Activated naive CD4-positive, alpha-beta T cell treated with anti-CD3 and anti-CD28 coated beads for 36 hours (primary cell): Measurements from ENCODE around the gene ATP9B. TPM values are rescaled to one million over a fixed set of nuclear protein-coding genes. Genes with fewer than 3 reads are reported as not detected.
"Not testable (repeated sequence)": the region's sequence is repeated elsewhere in the genome, so short reads cannot be mapped to it uniquely, and the experiment has no call there.

Source experiments
- CTCF ChIA-PET: fragments of 350-600 bp; sonication (Branson Sonifier 250); formaldehyde crosslinking; loops from one replicate; lab custom pipeline; 2021; ENCODE audit warnings: antibody characterized with exemption; lab: Charles Lee
- DNase-seq: peaks from one replicate; pipeline ENCODE4 v3.0.0-alpha.2; 2020
- H3K27ac Mint-ChIP-seq: one replicate; pipeline ENCODE4 v1.8.0; 2021; ENCODE audit warnings: mild to moderate bottlenecking, mixed read lengths
- H3K27me3 Mint-ChIP-seq: one replicate; pipeline ENCODE4 v1.8.0; 2021; ENCODE audit warnings: low read depth, mixed read lengths
- H3K36me3 Mint-ChIP-seq: one replicate; pipeline ENCODE4 v1.8.0; 2021; ENCODE audit warnings: low read depth, mixed read lengths
- H3K4me1 Mint-ChIP-seq: one replicate; pipeline ENCODE4 v1.8.0; 2021; ENCODE audit warnings: low read depth, mixed read lengths
- H3K4me3 Mint-ChIP-seq: one replicate; pipeline ENCODE4 v1.8.0; 2021; ENCODE audit warnings: mild to moderate bottlenecking, moderate library complexity, mixed read lengths
- H3K9me3 Mint-ChIP-seq: one replicate; pipeline ENCODE4 v1.8.0; 2021; ENCODE audit warnings: mixed read lengths
- intact Hi-C: fragments of 100-400 bp; cut with micrococcal nuclease; formaldehyde crosslinking; loops from one replicate; pipeline ENCODE4 v1.15.1; 2023
- total RNA-seq, 2 experiments: library from RNA; stranded (reverse); gene quantifications; one replicate each; pipeline ENCODE4 v1.2.3, GENCODE V29; 2021

Gene ATP9B
- total RNA-seq, 2 experiments from 2014 or later = 18.6 to 19.1 TPM

GRCh38 chr18:79259218-79259617 is 190.0 kb downstream of the ATP9B start:
- Mint-ChIP-seq H3K27ac (no peak overlapping the region), H3K4me1 (no peaks in the 10 kb centered on the region), H3K9me3 (no peaks in the 10 kb centered on the region), H3K36me3 (peaks cover 35% of the 10 kb centered on the region), H3K27me3 (no peaks in the 10 kb centered on the region), H3K4me3 (no peak overlapping the region)
- CTCF ChIA-PET = no interaction called here
- DNase-seq = no peak
- intact Hi-C loops = no loop called here

GRCh38 chr18:79260023-79260422 is 190.8 kb downstream of the ATP9B start:
- Mint-ChIP-seq H3K4me3 (no peak overlapping the region), H3K27ac (no peak overlapping the region), H3K36me3 (peaks cover 36% of the 10 kb centered on the region), H3K9me3 (peaks cover 7% of the 10 kb centered on the region), H3K27me3 (no peaks in the 10 kb centered on the region), H3K4me1 (no peaks in the 10 kb centered on the region)
- CTCF ChIA-PET = no interaction called here
- no peak for DNase-seq
- intact Hi-C loops = no loop called here

- no peaks in the 10 kb centered on the region for H3K27me3 Mint-ChIP-seq
- no peak for DNase-seq
- peaks cover 9% of the 10 kb centered on the region for H3K9me3 Mint-ChIP-seq
- CTCF ChIA-PET = no interaction called here
- no peak overlapping the region for H3K27ac Mint-ChIP-seq
- H3K36me3 Mint-ChIP-seq = peaks cover 41% of the 10 kb centered on the region
- intact Hi-C loops = no loop called here
- H3K4me1 Mint-ChIP-seq = no peaks in the 10 kb centered on the region
- H3K4me3 Mint-ChIP-seq = no peak overlapping the region
These were observed 191.3 kb downstream of the ATP9B start for GRCh38 chr18:79260510-79260909.

GRCh38 chr18:79265068-79265467 is 195.9 kb downstream of the ATP9B start:
- H3K4me1 Mint-ChIP-seq, H3K27me3 Mint-ChIP-seq, H3K27ac Mint-ChIP-seq, DNase-seq, H3K4me3 Mint-ChIP-seq, intact Hi-C loops: not testable (repeated sequence)
- CTCF ChIA-PET = interaction anchor here (0.7 kb wide), 1 partner anchor 9 kb away, joined by 3 read pairs; no protein-coding TSS in a partner anchor
- Mint-ChIP-seq H3K9me3 (peaks cover 17% of the 10 kb centered on the region), H3K36me3 (peaks cover 50% of the 10 kb centered on the region)

GRCh38 chr18:79271812-79272211 is 202.6 kb downstream of the ATP9B start:
- H3K27me3 Mint-ChIP-seq, H3K27ac Mint-ChIP-seq, H3K4me3 Mint-ChIP-seq, DNase-seq, H3K9me3 Mint-ChIP-seq, intact Hi-C loops, CTCF ChIA-PET, H3K4me1 Mint-ChIP-seq: not testable (repeated sequence)
- peaks cover 34% of the 10 kb centered on the region for H3K36me3 Mint-ChIP-seq

GRCh38 chr18:79272916-79273315 is 203.7 kb downstream of the ATP9B start:
- Mint-ChIP-seq H3K27ac (no peak overlapping the region), H3K4me1 (no peaks in the 10 kb centered on the region), H3K27me3 (no peaks in the 10 kb centered on the region), H3K36me3 (peaks cover 36% of the 10 kb centered on the region), H3K4me3 (no peak overlapping the region), H3K9me3 (peaks cover 4% of the 10 kb centered on the region)
- no peak for DNase-seq
- intact Hi-C loops = no loop called here
- CTCF ChIA-PET = no interaction called here

- intact Hi-C loops = no loop called here
- Mint-ChIP-seq H3K36me3 (peaks cover 35% of the 10 kb centered on the region), H3K27me3 (no peaks in the 10 kb centered on the region), H3K4me3 (no peak overlapping the region), H3K4me1 (no peaks in the 10 kb centered on the region), H3K9me3 (no peaks in the 10 kb centered on the region), H3K27ac (no peak overlapping the region)
- no peak for DNase-seq
- CTCF ChIA-PET = no interaction called here
These were observed 205.6 kb downstream of the ATP9B start for GRCh38 chr18:79274823-79275222.

GRCh38 chr18:79275461-79275860 is 206.3 kb downstream of the ATP9B start:
- intact Hi-C loops = no loop called here
- H3K4me3 Mint-ChIP-seq = no peak overlapping the region
- no peak for DNase-seq
- CTCF ChIA-PET = no interaction called here
- H3K27ac Mint-ChIP-seq = no peak overlapping the region
- peaks cover 34% of the 10 kb centered on the region for H3K36me3 Mint-ChIP-seq
- H3K9me3 Mint-ChIP-seq = no peaks in the 10 kb centered on the region
- no peaks in the 10 kb centered on the region for H3K4me1 Mint-ChIP-seq
- H3K27me3 Mint-ChIP-seq = no peaks in the 10 kb centered on the region

- no peaks in the 10 kb centered on the region for H3K9me3 Mint-ChIP-seq
- CTCF ChIA-PET = no interaction called here
- intact Hi-C loops = no loop called here
- H3K4me1 Mint-ChIP-seq = no peaks in the 10 kb centered on the region
- DNase-seq = no peak
- no peak overlapping the region for H3K4me3 Mint-ChIP-seq
- no peak overlapping the region for H3K27ac Mint-ChIP-seq
- no peaks in the 10 kb centered on the region for H3K27me3 Mint-ChIP-seq
- H3K36me3 Mint-ChIP-seq = peaks cover 32% of the 10 kb centered on the region
These were observed 206.8 kb downstream of the ATP9B start for GRCh38 chr18:79275992-79276391.

- intact Hi-C loops = no loop called here
- CTCF ChIA-PET = no interaction called here
- H3K27ac Mint-ChIP-seq = no peak overlapping the region
- no peaks in the 10 kb centered on the region for H3K27me3 Mint-ChIP-seq
- no peaks in the 10 kb centered on the region for H3K9me3 Mint-ChIP-seq
- no peaks in the 10 kb centered on the region for H3K4me1 Mint-ChIP-seq
- H3K36me3 Mint-ChIP-seq = peaks cover 37% of the 10 kb centered on the region
- H3K4me3 Mint-ChIP-seq = no peak overlapping the region
- no peak for DNase-seq
These were observed 209.7 kb downstream of the ATP9B start for GRCh38 chr18:79278896-79279295.

GRCh38 chr18:79283131-79283810 is 214.1 kb downstream of the ATP9B start:
- H3K27ac Mint-ChIP-seq = no peak overlapping the region
- no peaks in the 10 kb centered on the region for H3K4me1 Mint-ChIP-seq
- no peak for DNase-seq
- no peak overlapping the region for H3K4me3 Mint-ChIP-seq
- H3K27me3 Mint-ChIP-seq = no peaks in the 10 kb centered on the region
- CTCF ChIA-PET = no interaction called here
- peaks cover 5% of the 10 kb centered on the region for H3K9me3 Mint-ChIP-seq
- intact Hi-C loops = no loop called here
- H3K36me3 Mint-ChIP-seq = peaks cover 38% of the 10 kb centered on the region

- CTCF ChIA-PET = no interaction called here
- Mint-ChIP-seq H3K4me1 (no peaks in the 10 kb centered on the region), H3K9me3 (peaks cover 5% of the 10 kb centered on the region), H3K36me3 (peaks cover 35% of the 10 kb centered on the region), H3K4me3 (no peak overlapping the region), H3K27ac (no peak overlapping the region), H3K27me3 (no peaks in the 10 kb centered on the region)
- intact Hi-C loops = no loop called here
- no peak for DNase-seq
These were observed 214.7 kb downstream of the ATP9B start for GRCh38 chr18:79283929-79284328.

GRCh38 chr18:79285191-79285590 is 216.0 kb downstream of the ATP9B start:
- H3K4me1 Mint-ChIP-seq, intact Hi-C loops, CTCF ChIA-PET: not testable (repeated sequence)

More at GRCh38 chr18:79285191-79285590, 216.0 kb downstream of the ATP9B start:
- not testable (repeated sequence) for H3K27ac Mint-ChIP-seq, H3K9me3 Mint-ChIP-seq, H3K4me3 Mint-ChIP-seq, DNase-seq, H3K27me3 Mint-ChIP-seq
- peaks cover 30% of the 10 kb centered on the region for H3K36me3 Mint-ChIP-seq
